ENCODE results near the gene ZAP70. TPM values are rescaled to one million over a fixed set of nuclear protein-coding genes. Genes with fewer than 3 reads are reported as not detected.

The ZAP70 gene
- total RNA-seq, 1 donor from 2014 or later, result 3.8 TPM

DNA sequence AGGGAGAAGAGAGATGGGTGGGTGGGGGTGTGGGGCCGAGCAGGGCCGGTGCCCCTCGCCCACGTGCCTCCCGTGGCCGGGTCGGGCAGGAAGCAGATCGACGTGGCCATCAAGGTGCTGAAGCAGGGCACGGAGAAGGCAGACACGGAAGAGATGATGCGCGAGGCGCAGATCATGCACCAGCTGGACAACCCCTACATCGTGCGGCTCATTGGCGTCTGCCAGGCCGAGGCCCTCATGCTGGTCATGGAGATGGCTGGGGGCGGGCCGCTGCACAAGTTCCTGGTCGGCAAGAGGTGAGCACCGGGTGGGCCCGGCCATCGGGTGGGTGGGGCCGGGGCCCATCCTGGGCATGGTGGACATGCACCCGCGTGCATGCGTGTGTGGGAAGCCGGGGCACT is 21.8 kb downstream of the ZAP70 start:
- TF ChIP-seq, protein P1, sequence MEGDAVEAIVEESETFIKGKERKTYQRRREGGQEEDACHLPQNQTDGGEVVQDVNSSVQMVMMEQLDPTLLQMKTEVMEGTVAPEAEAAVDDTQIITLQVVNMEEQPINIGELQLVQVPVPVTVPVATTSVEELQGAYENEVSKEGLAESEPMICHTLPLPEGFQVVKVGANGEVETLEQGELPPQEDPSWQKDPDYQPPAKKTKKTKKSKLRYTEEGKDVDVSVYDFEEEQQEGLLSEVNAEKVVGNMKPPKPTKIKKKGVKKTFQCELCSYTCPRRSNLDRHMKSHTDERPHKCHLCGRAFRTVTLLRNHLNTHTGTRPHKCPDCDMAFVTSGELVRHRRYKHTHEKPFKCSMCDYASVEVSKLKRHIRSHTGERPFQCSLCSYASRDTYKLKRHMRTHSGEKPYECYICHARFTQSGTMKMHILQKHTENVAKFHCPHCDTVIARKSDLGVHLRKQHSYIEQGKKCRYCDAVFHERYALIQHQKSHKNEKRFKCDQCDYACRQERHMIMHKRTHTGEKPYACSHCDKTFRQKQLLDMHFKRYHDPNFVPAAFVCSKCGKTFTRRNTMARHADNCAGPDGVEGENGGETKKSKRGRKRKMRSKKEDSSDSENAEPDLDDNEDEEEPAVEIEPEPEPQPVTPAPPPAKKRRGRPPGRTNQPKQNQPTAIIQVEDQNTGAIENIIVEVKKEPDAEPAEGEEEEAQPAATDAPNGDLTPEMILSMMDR (IDR thresholded peaks at IDR 0.05; ENCODE audit: unreplicated experiment), result no peak
- H3K9me3 Mint-ChIP-seq (ENCODE audit: low read depth), result no peaks in the 10 kb centered on the region
- peaks cover 3% of the 10 kb centered on the region for H3K36me3 Mint-ChIP-seq (ENCODE audit: insufficient read depth)
- H3K4me1 Mint-ChIP-seq (ENCODE audit: low read depth), result no peaks in the 10 kb centered on the region
- H3K4me3 Mint-ChIP-seq (ENCODE audit: low read depth), result no peak overlapping the region
- no peak for DNase-seq (ENCODE audit: low spot score, unreplicated experiment)
- H3K27me3 Mint-ChIP-seq, result no peaks in the 10 kb centered on the region
- no peak overlapping the region for H3K27ac Mint-ChIP-seq

DNA sequence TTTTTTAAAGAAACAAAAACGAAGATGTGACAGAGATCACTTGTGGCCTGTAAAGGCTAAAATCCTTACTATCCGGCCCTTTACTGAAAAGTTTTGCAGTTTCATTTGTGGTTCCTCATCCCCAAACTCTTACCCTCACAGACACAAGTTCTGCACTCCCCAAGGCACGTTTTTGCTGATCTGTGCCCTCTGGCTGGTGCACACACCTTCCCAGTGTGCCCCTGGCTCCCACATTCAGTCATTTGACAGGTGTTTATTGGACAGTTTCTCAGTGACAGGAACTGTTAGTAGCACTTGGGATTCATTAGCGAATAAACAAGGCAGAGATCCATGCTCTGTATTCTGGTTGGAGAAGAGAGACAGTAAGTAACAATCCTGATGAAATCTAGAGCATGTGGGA is 22.8 kb downstream of the ZAP70 start:
- Mint-ChIP-seq H3K4me1 (ENCODE audit: low read depth) (peaks cover 4% of the 10 kb centered on the region), H3K4me3 (ENCODE audit: low read depth) (no peak overlapping the region), H3K27ac (no peak overlapping the region), H3K36me3 (ENCODE audit: insufficient read depth) (peaks cover 3% of the 10 kb centered on the region), H3K27me3 (no peaks in the 10 kb centered on the region), H3K9me3 (ENCODE audit: low read depth) (peaks cover 3% of the 10 kb centered on the region)
- no peak for DNase-seq (ENCODE audit: low spot score, unreplicated experiment)
- TF ChIP-seq, protein P1 (IDR thresholded peaks at IDR 0.05; ENCODE audit: unreplicated experiment), result no peak

DNA sequence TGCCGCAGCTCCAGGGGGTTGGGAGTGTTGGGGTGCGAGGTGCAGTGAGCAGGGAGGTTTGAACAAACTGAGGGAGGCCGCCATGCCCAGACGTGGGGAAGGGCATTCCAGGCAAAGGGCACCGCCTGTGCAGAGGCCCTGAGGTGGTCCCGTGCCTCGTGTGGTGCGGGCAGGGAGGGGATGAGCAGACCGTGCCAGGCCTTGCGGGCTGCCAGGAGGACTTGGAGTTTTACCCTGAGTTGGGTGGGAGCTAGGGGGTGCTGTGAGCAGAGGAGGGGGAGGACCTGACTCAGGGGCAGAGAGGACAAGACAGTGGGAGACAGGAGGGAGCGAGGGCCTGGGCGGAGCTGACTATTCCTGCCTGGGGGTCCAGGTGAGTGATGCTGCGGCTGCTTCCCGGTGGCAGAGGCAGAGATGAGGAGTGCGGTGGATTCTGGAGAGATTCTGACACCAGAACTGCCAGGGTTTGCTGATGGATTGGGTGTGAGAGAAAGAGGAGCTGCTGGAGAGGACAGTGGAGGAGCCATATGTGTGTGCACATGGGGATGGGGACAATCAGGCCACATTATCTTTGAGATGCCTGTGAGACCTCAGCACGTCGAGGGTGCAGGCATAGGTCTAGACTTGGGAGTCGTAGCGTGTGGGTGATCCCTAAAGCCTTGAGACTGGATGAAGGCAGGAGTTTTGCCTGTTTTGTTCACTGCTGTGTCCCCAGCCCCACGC is 23.4 kb downstream of the ZAP70 start:
- Mint-ChIP-seq H3K4me3 (ENCODE audit: low read depth) (no peak overlapping the region), H3K4me1 (ENCODE audit: low read depth) (peaks cover 6% of the 10 kb centered on the region), H3K36me3 (ENCODE audit: insufficient read depth) (peaks cover 3% of the 10 kb centered on the region), H3K27ac (no peak overlapping the region), H3K27me3 (no peaks in the 10 kb centered on the region), H3K9me3 (ENCODE audit: low read depth) (peaks cover 6% of the 10 kb centered on the region)
- no peak for DNase-seq (ENCODE audit: low spot score, unreplicated experiment)
- TF ChIP-seq, protein P1 (IDR thresholded peaks at IDR 0.05; ENCODE audit: unreplicated experiment), result no peak

DNA sequence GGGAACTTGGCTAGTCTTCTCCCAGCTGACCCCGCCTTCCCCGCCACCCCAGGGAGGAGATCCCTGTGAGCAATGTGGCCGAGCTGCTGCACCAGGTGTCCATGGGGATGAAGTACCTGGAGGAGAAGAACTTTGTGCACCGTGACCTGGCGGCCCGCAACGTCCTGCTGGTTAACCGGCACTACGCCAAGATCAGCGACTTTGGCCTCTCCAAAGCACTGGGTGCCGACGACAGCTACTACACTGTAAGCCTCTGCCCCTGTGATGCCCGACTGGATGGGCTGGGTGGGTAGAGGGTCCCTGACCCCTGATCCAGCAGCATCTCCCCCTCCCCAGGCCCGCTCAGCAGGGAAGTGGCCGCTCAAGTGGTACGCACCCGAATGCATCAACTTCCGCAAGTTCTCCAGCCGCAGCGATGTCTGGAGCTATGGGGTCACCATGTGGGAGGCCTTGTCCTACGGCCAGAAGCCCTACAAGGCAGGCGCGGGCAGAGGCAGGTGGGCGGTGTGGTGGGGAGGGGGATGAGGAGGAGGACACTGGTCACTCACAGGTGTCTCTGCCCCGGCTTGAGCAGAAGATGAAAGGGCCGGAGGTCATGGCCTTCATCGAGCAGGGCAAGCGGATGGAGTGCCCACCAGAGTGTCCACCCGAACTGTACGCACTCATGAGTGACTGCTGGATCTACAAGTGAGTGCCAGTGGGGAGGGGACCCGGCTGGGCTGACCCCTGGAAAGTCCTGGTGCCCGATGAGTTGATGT is 24.2 kb downstream of the ZAP70 start:
- Mint-ChIP-seq H3K4me1 (ENCODE audit: low read depth) (peaks cover 7% of the 10 kb centered on the region), H3K27me3 (no peaks in the 10 kb centered on the region), H3K36me3 (ENCODE audit: insufficient read depth) (peaks cover 4% of the 10 kb centered on the region), H3K4me3 (ENCODE audit: low read depth) (no peak overlapping the region), H3K27ac (no peak overlapping the region), H3K9me3 (ENCODE audit: low read depth) (peaks cover 7% of the 10 kb centered on the region)
- TF ChIP-seq, protein P1 (IDR thresholded peaks at IDR 0.05; ENCODE audit: unreplicated experiment), result no peak
- no peak for DNase-seq (ENCODE audit: low spot score, unreplicated experiment)

DNA sequence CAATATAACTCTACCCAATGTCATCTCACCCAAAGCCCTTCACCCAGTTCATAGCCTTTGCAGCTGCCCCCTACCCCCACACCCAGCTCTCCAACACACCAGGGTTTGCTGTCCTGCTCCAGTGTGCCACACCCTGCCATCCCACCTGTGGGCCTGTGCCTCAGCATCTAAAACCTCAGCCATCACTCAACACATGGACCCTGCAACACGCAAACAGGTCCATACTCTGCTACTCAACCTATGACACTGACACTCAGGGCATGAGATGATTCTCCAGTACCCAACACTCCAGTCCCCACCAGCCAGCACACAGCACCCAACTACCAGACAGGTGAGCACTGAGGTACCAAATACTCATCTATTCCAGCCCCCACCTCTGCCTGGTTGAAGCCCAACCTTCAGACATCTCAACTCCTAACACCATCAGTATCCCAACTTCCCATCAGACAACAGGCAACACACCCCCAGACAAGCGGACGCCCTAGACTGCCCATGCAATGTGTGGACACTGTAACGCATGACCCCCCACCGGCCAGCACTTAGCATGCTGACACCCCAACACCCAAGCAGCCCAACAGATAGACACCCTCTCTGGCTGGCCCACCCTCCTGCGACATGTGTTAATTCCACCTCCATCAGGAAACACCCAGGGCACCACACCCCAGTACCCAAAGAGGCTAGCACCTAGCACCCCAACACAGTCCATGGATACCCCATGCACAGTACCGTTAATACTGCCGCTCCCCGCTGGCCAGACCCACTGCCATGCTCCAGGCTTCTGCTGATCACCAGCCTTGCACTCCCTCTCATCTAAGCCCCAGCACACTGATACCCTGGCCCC is 25.0 kb downstream of the ZAP70 start:
- H3K27me3 Mint-ChIP-seq, result no peaks in the 10 kb centered on the region
- H3K27ac Mint-ChIP-seq, result peak overlapping the region; percentile 56
- no peak overlapping the region for H3K4me3 Mint-ChIP-seq (ENCODE audit: low read depth)
- DNase-seq (ENCODE audit: low spot score, unreplicated experiment), result no peak
- peaks cover 7% of the 10 kb centered on the region for H3K4me1 Mint-ChIP-seq (ENCODE audit: low read depth)
- peaks cover 7% of the 10 kb centered on the region for H3K9me3 Mint-ChIP-seq (ENCODE audit: low read depth)
- peaks cover 4% of the 10 kb centered on the region for H3K36me3 Mint-ChIP-seq (ENCODE audit: insufficient read depth)
- TF ChIP-seq, protein P1 (IDR thresholded peaks at IDR 0.05; ENCODE audit: unreplicated experiment), result no peak

All from progenitor cell of endocrine pancreas (in vitro differentiated cells).